Right ventricle myocardium superior (tissue), 1 donor: ENCODE measurements around the gene KRTAP10-11. TPM values are rescaled to one million over a fixed set of nuclear protein-coding genes. Genes with fewer than 3 reads are reported as not detected.
A peak's percentile ranks its signal among the peaks of the same experiment; 100 is the strongest.
"Not testable (repeated sequence)": the region's sequence is repeated elsewhere in the genome, so short reads cannot be mapped to it uniquely, and the experiment has no call there.

Experiments used
- ATAC-seq: fragments of 200-7000 bp; cut with Tn5 transposase; one replicate; pipeline ENCODE4 v1.9.1; 2020; ENCODE audit warnings: mild to moderate bottlenecking; ENCODE audit not compliant: poor library complexity
- DNase-seq: peaks from one replicate; pipeline ENCODE4 v3.0.0-alpha.2; 2020
- intact Hi-C: fragments of 100-400 bp; cut with DNase I; formaldehyde crosslinking; loops from one replicate; pipeline ENCODE4 v1.11.2; 2022
- total RNA-seq: library from RNA; stranded (reverse); fragmentation: NEBNext Ultra II Directional; extraction: Animal tissue kit (Norgen Biotek cat#: 25700); gene quantifications from one replicate; pipeline ENCODE4 v1.2.1, GENCODE V29; 2021
- donor health status: DM: no; HTN: yes; CAD: no; lungs with severe emphysema.

Gene KRTAP10-11
- total RNA-seq, 1 donor from 2014 or later, result not detected

DNA sequence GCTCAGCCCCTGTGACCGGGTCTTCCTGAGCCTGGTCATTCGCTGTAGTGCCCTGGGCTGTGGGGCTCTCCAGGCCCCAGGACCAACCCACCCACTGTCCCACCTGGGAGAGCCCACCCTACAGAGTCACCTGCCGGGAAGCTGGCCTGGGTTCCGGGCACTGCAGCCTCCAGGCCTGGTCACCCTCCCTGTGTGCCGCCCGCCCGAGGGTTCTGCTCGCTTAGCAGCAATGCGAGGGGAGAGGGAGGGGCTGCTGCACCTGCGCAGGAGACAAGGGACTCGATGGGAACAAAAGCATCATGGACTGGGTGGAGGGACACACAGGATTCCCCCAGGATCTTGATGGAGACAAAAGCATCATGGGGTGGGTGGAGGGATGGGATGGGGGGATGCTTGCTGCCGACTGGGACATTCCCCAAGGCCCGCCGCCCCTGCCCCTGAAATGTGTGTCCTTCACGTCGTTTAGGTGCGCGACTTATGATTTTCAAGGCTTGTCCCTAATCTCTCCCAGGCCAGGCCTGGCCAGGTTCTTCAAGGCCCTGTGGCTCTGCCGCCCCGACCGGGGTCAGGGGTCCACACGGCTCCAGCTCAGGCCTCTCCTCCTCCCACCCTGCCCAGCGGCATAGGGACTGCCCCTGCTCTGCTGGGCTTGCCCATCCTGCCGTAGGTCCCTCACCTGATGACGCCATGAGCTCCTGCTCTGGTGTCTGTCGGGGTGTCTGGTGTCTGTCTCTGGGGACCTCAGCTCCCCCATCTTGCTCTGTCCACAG is 32.6 kb upstream of the KRTAP10-11 start:
- intact Hi-C loops, result no loop called here
- ATAC-seq (no peak), DNase-seq (no peak)

DNA sequence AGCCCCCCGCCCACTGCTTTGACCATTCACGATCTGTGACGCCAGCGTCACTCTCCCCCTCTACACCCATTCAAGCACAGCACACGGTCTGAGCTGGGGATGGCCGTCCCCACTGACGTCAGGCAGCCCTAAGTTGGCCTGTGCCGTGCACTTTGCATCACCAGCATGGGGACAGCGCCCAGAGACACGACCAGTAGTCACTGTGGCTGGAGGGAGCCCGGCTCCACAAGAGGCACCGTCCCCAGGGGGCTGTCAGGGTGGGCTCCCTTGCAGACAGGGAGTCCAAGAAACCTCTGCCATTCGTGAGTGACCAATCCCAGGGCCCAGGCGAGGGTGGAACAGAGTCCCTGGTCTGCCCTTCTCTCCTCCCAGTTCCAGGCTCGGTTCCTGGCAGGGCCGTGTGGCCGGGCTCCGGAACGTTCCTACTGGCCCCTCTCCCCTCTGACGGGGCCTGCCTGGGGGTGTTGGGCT is 32.0 kb upstream of the KRTAP10-11 start:
- intact Hi-C loops, result no loop called here
- DNase-seq, result no peak
- no peak for ATAC-seq

DNA sequence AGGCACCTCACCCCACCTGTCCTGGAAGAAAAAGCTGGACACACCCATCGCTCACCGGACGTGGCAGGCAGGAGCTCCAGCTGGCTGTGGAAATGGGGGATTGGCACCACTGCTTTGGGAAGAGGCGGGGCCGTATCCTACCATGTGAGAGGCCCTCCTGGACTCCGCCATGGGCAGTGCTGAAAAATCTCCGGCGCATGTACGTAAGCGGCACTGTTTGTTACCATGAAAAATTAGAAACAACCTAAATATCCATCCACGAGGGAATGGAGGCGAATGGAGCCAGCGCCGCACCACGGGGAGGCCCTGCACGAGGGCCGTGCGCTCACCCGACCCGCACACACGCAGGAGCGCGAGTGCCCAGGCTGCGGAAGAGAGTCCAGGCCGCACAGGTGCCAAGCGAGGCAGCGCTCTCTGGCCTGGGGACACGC is 31.2 kb upstream of the KRTAP10-11 start:
- no peak for ATAC-seq
- intact Hi-C loops, result no loop called here
- DNase-seq, result no peak

GRCh38 chr21:44615466-44615865 is 30.7 kb upstream of the KRTAP10-11 start:
- intact Hi-C loops, result no loop called here
- no peak for ATAC-seq

GRCh38 chr21:44615911-44616590 is 30.2 kb upstream of the KRTAP10-11 start:
- intact Hi-C loops, result no loop called here
- ATAC-seq (no peak), DNase-seq (no peak)

More at GRCh38 chr21:44615466-44615865, 30.7 kb upstream of the KRTAP10-11 start:
- no peak for DNase-seq

GRCh38 chr21:44616591-44616926 is 29.7 kb upstream of the KRTAP10-11 start:
- ATAC-seq, result no peak
- intact Hi-C loops, result no loop called here
- DNase-seq, result no peak

DNA sequence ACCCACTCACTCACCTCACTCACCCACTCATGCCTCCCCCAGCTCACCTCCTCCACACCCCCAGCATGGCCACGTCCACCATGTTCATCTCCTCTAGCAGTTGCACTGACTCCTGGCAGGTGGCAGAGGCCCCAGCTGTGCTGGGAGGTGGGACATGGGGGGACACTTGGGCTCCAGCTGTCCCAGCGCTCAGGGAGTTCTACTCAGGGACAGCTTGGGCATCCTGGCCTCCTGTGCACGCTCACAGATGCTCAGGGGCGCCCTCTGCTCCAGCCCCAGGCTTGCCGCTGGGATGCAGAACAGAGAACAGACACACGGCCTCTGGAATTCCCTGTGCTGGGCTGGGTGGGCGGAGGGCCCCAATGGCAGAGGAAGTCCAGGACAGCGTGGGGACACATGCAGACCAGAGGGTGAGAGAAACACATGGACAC is 29.1 kb upstream of the KRTAP10-11 start:
- DNase-seq (no peak), ATAC-seq (no peak)
- intact Hi-C loops, result no loop called here

- intact Hi-C loops, result no loop called here
- peak; percentile 61 for ATAC-seq
- DNase-seq, result peak; percentile 66
These were observed 27.7 kb upstream of the KRTAP10-11 start for GRCh38 chr21:44618504-44618903.

- ATAC-seq, result no peak
- no peak for DNase-seq
- intact Hi-C loops, result no loop called here
These were observed 27.3 kb upstream of the KRTAP10-11 start for GRCh38 chr21:44618909-44619308.

- DNase-seq, result no peak
- ATAC-seq, result no peak
- intact Hi-C loops, result no loop called here
These were observed 26.3 kb upstream of the KRTAP10-11 start for GRCh38 chr21:44619886-44620285.

DNA sequence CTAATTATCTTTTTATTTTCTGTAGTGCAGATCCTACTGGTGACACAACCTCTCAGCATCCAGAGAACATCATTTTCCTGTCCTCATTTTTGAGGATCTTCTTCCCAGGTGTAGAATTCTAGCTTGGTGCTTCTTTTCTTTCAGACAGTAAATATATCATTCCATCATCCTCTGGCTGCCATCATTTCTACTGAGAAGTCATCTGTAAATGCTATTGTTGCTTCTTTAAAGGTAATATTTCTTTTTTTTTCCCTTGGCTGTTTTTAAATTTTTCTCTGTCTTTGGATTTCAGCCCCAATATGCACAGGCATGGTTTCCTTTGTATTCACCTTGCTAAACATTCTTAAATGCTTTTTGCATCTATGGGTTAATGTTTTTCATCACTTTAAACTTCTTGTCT is 22.6 kb upstream of the KRTAP10-11 start:
- no peak for ATAC-seq
- DNase-seq, result no peak
- intact Hi-C loops, result no loop called here

GRCh38 chr21:44625756-44626155 is 20.5 kb upstream of the KRTAP10-11 start:
- DNase-seq (no peak), ATAC-seq (peak; percentile 41)
- intact Hi-C loops, result no loop called here

DNA sequence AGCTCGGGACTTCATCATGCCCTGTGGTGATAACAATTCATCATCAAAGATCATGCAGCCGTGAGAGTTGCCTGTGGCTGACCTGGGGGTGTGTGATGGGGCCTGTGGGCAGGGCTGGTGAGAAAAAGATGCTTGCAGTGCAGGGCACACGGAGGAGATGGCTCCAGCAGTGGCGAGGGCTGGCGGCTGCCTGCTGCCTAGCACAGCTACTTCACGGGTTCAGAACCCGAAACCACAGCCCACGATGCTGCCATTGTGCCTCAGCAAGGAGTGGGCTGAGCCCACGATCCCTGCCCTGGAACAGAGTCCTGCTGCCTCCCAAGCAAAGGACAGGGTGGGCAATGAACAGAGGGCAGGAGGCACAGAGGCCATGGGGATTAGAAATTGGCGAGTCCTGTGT is 20.0 kb upstream of the KRTAP10-11 start:
- ATAC-seq (no peak), DNase-seq (no peak)
- intact Hi-C loops, result no loop called here

DNA sequence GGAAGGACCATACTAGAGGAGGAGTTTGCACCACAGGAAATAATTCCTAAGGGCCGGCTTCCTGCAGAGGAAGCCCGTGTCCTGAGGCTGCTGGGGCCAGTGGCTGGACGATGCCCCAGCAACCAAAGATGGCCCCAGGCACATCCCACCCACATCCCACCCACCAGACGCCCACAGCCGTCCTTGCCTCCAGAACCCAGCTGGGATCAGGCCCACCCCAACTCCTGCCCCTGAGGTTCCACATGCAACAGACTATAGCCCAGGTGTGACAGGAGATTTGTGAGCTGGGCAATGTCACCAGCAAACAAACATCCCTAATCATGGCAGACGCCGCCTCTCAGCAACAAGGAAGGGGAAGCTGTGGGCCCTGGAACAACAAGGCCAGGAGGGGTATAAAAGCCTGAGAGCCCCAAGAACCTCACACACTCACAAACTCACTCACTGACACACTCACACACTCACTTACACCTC is 19.5 kb upstream of the KRTAP10-11 start, which contains the start of gene KRTAP10-9:
Gene KRTAP10-9 (plus strand): TSS at position 421 of the 471 bp plus-strand sequence. CDS start 79 bp downstream, outside the sequence.
- intact Hi-C loops, result no loop called here
- ATAC-seq (no peak), DNase-seq (no peak)

DNA sequence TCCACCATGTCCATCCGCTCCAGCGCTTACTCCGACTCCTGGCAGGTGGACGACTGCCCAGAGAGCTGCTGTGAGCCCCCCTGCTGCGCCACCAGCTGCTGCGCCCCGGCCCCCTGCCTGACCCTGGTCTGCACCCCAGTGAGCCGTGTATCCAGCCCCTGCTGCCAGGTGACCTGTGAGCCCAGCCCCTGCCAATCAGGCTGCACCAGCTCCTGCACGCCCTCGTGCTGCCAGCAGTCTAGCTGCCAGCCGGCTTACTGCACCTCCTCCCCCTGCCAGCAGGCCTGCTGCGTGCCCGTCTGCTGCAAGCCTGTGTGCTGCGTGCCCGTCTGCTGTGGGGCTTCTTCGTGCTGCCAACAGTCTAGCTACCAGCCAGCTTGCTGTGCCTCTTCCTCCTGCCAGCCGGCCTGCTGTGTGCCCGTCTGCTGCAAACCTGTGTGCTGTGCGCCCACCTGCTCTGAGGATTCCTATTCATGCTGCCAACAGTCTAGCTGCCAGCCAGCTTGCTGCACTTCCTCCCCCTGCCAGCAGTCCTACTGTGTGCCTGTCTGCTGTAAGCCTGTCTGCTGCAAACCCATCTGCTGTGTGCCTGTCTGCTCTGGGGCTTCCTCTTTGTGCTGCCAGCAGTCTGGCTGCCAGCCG is 18.9 kb upstream of the KRTAP10-11 start:
- DNase-seq, intact Hi-C loops, ATAC-seq: not testable (repeated sequence)

DNA sequence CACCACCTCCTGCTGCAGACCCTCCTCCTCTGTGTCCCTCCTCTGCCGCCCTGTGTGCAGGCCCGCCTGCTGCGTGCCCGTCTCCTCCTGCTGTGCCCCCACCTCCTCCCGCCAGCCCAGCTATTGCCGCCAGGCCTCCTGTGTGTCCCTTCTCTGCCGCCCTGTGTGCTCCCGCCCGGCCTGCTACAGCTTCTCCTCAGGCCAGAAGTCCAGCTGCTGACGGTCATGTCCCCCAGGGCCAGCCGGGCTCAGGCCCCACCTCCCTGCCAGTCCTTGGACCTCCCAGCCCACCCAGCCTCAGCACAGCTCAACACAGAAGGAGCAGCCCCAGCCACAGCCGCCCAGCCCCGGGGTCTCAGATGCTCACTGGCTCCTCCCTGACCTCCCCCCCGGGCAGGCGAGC is 18.4 kb upstream of the KRTAP10-11 start:
- not testable (repeated sequence) for ATAC-seq

DNA sequence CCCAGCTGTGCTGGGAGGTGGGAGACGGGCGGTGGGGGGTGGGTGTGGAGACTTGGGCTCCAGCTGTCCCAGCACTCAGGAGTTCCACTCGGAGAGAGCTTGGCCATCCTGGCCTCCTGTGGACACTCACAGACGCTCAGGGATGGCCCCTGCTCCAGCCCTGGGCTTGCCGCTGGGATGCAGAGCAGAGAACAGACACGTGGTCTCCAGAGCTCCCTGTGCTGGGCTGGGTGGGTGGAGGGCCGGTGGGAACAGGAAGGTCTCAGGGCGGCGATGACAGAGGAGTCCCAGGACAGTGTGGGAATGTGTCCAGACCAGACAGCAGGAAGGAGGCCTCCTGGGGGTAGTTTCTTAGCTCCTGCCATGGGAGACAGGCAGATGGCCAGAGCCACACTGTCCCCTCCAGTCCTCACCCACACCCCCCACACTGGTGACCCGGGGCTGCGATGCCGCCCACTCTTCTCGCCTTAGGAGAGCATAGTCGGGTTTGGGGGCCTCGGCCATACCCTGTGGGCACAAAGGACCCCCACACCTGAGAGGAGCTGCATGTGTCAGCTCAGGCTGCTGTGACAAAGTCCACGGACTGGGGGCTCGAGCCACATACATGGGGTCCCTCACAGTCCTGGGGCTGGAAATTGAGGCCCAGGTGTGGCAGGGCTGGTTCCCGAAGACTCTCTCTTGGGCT is 17.4 kb upstream of the KRTAP10-11 start:
- DNase-seq (no peak), ATAC-seq (peak; percentile 39)
- intact Hi-C loops, result no loop called here

More for the DNA sequence above, 18.4 kb upstream of the KRTAP10-11 start:
- DNase-seq, intact Hi-C loops: not testable (repeated sequence)

DNA sequence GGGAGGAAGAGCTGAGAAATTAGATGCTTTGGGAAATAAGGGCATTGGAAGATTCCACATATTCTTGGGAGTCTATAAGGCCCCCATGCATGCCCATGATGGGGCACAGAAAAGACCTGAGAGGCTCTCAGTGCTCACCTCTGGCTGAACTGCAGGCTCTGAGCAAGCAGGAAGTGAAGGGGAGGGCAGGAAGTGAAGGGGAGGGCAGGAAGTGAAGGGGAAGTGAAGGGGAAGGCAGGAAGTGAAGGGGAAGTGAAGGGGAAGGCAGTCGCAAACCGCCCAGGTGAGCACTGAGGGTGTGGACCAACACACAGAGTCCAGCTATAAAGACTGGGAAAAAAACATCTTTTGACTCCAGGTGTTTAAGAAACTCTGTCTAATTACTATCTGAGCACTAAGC is 15.8 kb upstream of the KRTAP10-11 start:
- DNase-seq, result no peak
- no peak for ATAC-seq
- intact Hi-C loops, result no loop called here

DNA sequence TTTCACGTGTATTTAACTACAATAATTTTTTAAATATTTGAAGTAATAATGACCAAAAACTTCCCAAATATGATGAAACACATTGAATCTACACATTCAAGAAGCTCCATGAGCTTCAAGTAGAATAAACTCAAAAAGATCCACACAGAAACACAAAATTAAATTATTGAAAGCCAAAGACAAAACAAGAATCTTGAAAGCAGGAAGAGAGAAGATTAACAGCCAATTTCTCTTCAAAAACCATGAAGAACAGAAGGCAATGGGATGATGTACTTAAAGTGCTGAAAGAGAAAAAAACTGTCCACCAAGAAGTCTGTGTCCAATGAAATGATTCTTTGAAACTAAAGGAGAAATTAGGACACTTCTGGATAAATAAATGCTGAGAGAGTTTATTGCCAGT is 14.1 kb upstream of the KRTAP10-11 start:
- intact Hi-C loops, result no loop called here
- ATAC-seq, result no peak
- DNase-seq, result no peak
